GM04503 (cell line): Measurements from ENCODE around the gene CDH23.

Experiments used
- DNase-seq: peaks from one replicate; pipeline ENCODE4 v3.0.0-alpha.2; 2012; ENCODE audit warnings: low read depth

Gene CDH23

DNA sequence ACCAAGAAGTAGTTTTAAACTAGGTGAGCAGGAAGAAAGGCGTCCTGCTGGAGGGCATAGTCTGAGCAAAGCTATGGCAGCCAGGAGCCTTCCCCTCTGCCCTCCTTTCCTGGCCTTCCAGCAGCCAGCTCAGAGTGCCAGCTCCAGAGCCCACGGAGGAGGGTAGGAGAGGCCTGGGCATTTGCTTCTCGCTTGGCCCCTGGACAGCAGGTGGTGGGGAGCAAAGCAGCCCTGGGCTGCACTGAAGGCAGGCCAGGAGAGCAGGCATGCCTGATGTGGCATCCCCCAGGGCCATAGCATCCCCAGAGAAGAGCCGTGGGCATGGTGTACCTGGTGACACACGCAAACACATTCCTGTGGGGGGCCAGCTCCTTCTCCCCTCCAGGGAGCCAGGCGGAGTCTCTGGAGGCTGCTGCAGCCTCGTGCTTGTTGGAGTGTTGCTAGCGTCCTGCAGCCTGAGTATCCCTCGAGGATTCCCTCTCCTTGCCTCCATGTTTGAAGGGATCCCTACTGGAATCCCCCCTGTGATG lies 43.9 kb downstream of the CDH23 start:
- no peak for DNase-seq

DNA sequence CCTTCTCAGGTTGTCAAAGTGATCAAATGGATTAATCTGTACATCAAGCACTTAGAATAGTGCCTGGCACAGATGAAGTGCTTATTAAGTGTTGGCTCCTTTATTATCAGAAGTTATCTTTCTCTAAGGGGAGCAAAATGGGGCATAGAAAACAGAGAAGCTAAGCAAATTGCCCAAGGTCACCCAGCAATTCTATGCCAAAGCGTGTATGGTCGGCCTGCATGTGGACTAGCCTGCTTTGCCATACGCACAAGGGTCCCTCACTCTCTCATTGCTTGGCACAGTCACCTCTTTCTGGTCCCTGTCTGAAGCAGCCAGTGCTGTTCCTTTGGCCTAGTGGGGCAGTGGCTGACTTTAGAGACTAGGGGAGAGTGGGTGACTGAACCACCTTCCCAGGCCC lies 45.3 kb downstream of the CDH23 start:
- no peak for DNase-seq

DNA sequence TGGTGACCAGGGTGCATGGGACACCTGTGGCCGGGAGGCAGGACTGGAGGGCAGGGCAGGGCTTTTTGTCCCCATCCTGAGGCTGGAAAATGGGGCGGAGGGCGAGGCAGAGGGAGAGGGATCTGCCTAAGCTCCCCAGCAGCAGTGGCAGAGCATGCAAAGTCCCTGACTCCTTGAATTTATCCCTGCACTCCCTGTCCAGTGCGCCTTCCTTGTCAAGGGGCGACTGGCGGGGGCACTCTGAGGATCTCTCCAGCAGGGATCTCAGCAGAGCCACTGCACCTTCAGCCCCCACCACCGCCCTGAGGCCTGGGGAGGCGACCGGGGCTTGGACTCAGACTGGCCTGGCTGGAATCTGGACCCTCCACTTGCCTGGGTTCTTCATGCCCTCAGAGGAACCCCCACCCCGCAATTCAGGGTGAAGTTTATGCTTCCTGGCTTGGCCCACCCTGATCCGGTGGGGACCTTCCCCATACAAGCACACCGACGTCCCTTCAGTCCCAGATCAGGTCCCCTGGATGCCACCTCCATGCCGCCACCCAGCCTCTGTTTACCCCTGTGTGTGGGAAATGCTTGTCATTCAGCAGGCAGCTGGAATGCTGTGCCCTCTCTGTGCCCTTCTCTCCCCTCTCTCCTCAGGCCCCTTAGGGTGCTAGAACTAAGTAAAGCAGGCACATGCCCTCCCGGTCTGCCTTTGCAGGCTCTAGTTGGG lies 46.3 kb downstream of the CDH23 start:
- no peak for DNase-seq

DNA sequence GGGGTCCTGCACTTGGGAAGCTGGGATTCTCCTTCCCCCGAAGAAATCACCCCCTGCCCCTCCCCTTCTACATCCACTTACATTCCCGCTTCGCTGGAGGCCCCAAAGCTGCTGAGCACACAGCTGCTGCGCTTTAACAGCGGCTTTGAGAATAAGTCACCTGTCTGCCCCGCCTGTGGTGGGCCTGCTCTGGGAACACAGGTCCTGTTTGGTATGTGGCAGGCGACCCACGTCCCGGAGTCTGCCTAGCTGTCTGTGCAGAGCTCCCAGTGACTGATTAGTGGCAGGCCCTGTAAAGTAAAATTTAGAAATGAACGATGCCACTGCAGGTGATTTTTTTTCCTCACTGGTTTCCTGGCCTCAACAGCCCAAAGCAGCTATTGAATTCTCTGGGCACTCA lies 47.0 kb downstream of the CDH23 start:
- no peak for DNase-seq

DNA sequence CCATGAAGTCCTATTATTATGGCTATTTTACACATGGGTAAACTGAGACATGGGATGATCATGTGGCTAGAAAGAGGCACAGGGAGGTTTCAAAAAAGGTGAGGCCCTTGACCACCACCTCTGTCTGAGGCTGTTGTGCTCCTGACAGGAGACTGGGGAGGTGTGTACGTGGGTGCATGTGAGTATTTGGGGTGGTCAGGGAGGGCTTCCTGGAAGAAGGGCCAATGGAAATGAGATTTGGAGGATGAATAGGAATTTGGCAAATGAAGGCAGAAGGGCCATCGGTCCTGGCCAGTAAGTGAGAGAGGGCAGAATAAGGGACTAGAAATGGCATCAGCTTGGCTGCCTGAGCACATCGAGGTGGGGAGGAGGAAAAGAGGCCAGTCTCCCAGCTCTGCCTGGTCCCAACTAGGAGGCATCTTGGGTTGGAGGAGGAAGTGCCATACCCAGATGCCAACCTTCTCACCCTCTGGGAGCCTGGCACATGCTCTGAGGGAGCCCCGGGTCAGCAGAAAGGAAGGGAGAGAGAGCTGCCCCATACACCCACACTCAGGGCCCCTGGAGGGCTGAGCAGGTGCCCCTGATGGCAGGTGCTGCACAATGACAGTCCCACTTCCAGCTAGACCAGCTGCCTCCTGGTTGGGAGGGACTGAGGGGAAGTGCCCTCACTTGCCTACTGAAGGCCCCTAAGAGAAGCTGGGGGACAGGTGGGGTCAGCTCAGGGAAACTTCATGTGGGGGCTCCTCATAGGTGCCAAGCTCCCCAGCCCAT lies 47.7 kb downstream of the CDH23 start:
- DNase-seq: no peak

DNA sequence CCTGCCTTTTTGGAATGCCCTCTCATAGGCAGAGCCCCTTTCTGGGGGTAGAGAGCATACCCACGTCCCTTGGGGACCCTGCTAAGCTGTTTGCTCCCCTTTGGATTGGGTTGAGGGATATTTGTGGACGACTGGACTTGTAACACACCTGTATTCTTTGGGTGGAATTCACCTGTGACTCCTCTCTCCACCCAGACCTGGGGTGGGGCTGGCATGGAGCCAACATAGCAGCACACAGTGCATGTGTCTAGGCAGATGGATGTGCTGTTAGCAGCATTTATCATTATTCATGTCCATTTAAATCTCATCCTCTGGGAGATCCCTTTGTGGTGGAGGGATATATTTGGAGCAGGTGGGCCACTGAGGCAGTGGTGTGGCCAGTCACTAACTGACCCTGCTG lies 51.0 kb downstream of the CDH23 start:
- no peak for DNase-seq

DNA sequence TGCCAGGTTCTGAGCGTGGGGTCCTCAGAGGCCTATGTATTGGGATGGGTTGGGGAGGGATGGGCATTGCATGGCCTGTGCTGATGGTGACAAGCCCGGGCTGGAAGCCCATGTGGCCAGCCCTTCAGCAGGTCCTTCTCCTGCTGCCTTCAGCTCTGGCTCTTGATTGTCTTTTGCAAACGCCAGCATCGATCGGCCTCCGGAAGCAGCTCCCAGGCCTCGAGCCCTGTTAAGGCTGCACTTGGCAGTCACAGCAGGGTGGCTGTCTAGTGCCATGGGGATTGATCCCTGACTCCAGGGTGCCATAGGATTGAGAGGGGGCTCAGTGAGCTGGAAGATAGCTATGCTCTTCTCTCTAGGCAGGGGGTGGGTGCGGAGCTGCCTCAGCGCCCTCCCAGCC lies 51.4 kb downstream of the CDH23 start:
- DNase-seq: no peak

DNA sequence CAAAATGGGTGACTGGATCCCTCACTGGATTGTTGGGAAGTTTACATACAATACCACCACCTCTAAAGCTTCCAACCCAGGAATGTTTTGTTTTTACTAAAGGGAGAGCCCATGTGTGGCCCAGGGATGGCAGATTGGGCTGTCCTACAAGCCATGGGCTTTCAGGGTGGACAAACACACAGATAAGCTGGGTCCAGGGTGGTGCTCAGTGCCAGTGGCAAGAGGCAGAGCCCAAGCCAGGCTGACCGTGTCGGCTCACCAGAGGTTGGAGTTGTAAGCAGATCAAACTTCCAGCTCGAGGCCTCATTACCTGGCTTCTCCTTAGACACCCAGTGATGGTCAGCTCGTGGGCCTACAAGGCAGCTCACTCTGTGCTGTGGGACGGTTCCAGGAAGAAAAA lies 52.3 kb downstream of the CDH23 start:
- no peak for DNase-seq

DNA sequence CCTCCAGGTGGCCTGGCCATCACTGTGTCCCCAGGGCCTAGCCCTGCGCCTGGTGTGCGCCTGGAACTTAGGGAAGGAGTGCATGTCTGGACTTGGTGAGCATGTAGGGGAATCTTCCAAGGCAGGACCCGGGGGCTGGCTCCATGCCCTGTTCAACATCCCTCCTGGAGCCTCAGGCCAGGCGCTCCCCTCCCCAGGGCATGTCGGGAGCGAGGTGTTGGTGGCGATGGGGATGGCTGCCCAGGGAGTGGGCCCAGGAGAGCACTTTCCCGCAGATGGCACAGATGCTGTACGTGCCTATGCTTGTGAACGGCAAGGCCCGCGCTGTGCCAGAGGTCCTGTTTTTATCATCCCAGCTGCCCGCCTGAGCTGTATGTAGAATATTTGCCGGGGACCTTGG lies 55.0 kb downstream of the CDH23 start:
- no peak for DNase-seq

DNA sequence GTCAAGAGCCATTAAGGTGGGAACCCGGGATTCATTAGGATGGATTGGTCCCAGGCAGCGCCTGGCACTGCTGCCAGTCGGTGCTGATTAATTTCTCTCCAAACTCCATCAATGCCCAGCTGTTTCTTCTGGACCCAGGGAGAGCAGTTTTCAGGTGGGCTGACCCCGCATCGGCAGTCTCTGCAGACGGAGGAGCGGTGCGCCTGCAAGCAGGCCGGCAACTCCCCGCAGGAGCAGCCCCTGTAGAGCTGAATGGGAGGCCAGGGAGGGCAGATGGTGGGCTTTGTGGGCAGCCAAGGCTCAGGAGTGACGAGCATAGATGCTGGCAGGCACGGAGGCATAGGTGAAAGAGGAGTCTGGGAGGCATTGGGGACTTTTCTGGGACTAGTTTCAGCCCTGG lies 56.5 kb downstream of the CDH23 start:
- DNase-seq: no peak

DNA sequence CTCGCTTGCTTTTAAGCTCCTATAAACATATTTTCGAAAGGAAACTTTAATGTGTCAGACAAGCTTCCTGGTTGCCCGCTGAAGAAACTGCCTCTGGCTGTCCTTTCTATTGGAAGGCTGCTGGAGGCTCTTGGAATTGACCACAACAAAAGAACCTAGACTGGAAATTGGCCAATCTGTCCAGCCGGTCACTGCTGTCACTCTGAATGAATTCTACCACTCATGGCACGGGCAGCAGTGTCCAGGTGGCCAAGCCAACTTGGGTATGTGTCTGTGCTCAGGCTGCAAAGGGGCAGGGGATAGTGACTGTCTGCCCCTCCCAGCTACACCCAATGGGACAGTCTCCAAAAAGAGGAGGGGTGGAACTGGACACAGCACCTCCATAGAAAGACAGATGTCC lies 57.6 kb downstream of the CDH23 start:
- DNase-seq: no peak

DNA sequence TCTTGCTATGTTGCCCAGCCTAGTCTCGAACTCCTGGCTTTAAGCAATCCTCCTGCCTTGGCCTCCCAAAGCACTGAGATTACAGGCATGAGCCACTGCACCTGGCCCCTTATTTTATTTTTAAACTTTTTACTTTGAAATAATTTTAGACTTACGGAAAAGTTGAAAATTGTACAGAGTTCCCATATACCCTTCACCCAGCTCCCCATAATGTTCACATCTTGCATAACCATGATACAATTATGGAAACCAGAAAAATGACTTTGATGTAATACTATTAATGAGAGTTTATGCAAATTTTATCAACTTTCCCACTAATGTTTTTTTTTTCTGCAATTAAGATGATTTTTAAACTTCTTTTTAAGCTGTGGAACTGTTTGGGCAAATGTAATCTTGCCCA lies 58.3 kb downstream of the CDH23 start:
- no peak for DNase-seq

DNA sequence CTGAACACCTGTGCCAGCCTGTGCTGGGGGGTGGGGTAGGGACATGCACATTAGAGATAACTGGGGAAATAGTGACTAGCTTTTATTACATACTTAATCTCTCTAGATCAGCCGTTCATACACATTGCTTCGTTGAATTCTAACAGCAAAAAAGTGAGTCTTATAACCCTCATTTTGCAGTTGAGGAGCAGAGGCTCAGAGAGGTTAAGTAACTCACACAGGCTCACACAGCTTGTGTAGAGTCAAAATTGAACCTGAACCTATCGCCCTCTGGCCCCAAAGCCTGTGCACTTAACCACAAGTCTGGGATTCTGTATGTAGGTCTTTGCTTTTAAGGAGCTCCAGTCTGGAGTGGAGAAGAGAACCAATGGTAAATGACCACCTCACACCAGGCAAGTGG lies 59.9 kb downstream of the CDH23 start:
- no peak for DNase-seq

DNA sequence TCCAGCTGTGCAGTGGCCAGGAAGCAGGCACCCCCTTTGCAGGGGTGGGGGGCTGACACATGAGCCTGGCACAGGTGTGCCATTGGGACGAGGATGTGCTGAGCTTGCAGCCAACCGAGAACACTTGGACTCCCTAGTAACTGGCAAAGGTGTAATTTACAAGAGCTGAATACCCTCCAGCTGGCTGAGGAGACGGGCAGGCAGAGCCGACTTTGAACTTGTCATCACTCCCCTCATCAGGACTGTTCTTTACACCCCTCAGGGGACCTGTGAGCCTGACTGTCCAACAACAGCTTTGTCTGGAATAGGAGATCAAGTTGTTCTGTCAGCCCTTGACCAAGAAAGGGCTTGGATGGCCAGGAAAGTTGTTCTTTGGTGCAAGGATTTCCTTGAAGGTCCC lies 61.2 kb downstream of the CDH23 start:
- no peak for DNase-seq

DNA sequence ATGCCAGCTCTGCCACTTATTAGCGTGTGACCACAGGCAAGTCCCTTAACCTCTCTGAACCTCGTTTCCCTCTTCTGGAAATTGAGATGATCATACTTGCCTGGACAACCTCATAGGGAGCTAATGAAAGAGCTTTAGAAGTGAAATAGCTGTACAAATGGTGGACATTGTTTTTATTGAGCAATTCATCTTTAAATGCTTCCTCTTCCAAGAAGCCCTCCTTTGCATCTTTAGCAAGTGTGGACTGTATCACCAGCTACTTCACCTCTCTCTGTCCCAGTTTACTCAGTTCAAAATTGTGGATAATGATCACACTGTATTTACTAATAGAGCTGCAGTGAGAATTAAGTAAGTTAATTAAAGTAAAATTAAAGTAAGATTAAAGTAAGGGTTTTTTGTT lies 61.7 kb downstream of the CDH23 start:
- no peak for DNase-seq

DNA sequence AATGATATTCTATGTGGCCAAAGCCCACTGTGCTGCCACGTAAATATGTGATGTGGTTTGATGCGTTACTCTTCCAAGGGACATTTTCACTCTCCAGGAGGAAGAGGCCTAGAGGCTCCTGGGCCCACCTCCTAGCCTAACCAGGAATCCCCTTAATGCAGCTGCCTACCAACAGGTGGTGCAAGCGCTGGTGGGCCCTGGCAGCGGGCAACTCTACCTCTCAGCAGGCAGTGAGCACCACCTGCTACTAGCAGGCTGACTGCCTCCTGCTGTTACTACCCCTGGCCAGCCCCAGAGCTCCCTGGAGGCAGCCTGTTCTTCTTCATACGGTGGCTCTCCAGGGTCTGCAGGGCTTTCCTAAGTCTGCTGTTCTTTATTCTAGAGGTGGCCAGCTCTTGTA lies 62.8 kb downstream of the CDH23 start:
- no peak for DNase-seq

DNA sequence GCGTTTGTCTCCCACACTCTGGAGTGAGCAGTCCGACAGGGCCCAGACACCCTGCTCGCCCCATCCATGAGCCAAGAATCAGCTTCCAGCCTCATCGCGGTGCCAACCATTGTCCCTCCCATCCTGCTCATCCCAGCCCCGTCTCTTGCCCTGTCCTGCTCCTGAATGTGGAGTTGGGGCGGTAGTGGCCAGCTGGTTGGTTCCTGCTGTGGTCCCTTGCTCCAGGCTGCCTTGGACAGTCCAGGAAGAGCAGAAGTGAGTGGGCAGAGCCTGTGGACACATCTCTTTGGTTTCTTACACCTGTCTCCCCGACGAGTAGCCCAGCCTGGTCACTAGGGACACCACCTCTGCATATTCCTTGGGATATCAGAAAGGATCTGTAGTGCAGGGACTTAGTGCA lies 63.9 kb downstream of the CDH23 start:
- DNase-seq: no peak

DNA sequence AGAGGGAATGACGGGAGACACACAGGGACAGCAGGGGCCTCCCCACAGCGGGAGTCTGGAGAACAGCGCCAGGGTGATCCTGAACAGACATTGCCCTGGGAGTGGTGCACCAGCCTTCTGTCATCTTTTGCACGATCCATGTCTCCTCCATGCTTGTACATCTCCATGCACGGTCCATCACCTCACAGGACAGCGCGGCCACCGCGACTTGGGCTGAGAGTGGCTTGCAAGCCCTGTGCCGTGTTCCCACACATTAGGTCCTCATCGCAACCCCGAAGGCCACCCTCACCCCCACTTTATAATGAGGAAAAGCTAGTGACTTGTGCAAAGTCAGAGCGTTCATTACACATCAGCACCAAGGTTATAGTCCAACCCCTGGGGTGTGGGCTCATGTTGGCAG lies 64.7 kb downstream of the CDH23 start:
- DNase-seq: no peak

DNA sequence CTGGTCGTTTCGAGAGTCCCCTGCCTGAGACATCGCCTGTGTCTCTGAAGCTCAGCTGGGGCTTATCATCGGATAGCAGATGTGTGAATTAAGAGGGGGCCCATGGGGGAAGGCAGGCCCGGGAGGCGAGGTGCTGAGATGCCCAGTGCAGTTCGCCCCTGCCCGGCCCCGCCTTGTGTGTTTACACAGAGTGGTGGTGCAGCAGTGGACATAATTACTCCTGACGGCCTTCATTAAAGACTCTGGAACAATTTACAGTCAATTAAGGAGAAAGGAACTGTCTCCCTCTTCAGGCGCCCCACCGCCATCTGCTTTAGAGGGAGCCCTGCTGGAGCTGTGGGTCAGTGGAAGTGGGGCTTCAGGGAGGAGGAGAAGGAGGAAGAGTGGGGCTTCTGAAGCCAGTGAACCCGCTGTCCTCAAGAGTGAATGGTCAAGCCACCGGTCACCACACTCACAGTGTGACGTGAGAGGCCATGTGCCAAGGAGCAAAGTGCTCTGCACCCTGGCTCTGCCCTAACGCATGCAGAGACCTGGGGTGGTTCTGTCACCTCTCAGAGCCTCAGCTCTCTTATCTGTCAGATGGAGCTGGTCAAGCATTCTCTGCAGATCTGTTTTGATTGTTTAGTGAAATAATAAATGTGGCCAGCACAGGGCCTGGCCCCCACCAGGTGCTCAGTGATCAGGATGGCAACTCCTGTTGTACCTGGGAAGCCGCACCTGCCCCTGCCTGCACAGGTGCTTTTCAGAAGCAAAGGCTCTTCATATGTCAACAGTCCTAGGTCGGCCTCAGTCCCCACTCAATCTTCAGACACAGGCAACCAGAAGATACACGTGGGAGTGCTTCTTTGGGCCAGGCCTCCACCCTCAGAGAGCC lies 65.6 kb downstream of the CDH23 start:
- no peak for DNase-seq

DNA sequence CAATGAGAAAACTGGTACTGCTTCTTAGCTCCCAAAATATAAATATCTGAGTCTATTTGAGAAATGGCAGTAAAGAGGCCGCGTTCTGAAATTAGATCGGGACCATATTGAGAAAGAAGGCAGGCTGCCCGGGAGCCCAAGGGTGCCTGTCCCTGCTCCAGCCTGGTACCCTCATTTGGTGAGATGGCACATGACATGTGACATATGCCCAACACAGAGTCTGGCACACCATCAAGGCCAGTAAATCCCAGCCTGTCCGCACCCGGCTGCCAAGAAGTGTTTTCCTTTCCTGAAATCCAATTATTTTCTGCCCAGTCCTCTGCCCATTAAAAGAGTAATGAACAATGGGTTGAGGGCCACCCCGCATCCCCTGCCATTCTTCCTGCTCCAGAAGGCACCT lies 66.4 kb downstream of the CDH23 start:
- DNase-seq: no peak

DNA sequence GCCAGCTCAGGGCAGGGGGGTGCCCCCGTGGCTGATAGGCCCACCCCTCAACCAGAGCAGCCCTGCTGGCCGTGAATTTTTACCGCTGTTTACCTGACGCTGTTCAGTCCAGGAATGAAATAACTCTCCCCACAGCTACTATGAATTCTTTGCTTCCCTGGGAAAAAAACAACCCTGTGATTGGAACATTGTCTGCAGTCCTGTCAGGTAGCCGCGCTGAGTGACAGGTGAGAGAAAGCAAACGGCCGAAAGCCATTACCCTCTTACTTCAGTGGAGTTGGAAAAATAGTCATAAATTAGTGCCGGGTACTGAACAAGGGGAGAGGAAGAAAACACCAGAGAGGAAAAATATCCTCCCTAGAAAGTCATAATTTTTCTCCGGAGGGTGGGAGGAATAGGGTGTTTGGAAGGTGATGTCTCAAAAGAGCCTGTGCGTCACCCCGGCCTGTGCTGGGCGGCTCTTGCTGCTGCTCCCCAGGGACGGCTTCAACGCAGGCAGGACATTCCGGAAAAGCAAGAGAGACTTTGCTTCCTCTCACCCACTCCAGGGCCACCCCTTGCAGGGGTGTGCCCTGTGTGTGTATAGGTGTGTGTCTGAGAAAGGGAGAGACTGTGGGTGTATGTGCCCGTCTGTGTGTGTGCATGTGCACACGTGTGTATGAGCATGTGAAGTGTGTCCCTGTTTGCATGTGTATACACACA lies 69.0 kb downstream of the CDH23 start:
- no peak for DNase-seq

DNA sequence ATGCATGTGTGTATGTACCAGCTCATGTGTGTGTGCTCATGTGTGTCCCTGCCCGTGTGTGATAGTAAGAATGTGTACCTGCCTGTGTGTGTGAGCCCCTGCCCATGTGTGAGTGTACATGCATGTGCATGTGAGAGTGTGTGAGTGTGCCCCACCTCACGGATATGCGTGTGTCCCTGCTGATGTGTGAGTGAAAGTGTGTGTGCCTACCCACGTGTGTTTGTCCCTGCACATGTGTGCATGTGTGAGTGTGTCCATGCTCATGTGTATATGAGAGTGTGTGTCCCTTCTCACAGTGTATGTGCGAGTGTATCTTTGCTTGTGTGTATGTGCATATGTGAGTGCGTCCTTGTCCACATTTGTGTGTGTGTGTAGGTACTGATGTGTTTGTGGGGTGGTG lies 69.6 kb downstream of the CDH23 start:
- no peak for DNase-seq
